Measurements from ENCODE around the gene PTPRN2. TPM values are rescaled to one million over a fixed set of nuclear protein-coding genes. Genes with fewer than 3 reads are reported as not detected.

PTPRN2 gene
- total RNA-seq, 2 experiments from 2014 or later, result 0.70 TPM; not detected in 1

DNA sequence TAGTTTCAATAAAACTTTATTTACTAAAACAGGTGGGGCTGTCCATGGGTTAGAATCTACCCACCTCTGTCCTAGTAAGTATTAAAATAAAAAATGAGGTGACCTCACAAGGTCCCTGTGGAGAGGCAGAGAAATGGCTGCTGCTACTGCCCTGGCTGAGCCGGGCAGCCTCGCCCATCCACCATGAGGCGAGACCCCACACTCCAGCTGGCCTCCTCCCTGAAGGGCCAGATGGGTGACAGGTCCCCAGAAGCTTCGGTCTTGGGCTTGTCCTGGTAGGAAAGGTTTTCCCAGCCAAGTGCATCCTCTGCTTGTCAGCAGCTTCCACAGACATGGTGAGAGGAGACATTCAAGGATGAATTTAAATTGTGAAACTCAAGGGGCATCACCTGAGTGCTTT lies 565.8 kb downstream of the PTPRN2 start:
- no peak overlapping the region for H3K4me2 ChIP-seq (ENCODE audit: low read length)
- no peaks in the 10 kb centered on the region for H3K9me2 ChIP-seq (ENCODE audit: insufficient read depth, low read length)
- no peaks in the 10 kb centered on the region for H3K36me3 ChIP-seq (ENCODE audit: insufficient read depth, low read length)
- no peak for TF ChIP-seq EZH2phosphoT487 (IDR thresholded peaks at IDR 0.05; ENCODE audit: borderline replicate concordance, low read depth, low read length)
- TF ChIP-seq, protein P1, sequence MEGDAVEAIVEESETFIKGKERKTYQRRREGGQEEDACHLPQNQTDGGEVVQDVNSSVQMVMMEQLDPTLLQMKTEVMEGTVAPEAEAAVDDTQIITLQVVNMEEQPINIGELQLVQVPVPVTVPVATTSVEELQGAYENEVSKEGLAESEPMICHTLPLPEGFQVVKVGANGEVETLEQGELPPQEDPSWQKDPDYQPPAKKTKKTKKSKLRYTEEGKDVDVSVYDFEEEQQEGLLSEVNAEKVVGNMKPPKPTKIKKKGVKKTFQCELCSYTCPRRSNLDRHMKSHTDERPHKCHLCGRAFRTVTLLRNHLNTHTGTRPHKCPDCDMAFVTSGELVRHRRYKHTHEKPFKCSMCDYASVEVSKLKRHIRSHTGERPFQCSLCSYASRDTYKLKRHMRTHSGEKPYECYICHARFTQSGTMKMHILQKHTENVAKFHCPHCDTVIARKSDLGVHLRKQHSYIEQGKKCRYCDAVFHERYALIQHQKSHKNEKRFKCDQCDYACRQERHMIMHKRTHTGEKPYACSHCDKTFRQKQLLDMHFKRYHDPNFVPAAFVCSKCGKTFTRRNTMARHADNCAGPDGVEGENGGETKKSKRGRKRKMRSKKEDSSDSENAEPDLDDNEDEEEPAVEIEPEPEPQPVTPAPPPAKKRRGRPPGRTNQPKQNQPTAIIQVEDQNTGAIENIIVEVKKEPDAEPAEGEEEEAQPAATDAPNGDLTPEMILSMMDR (conservative IDR thresholded peaks at IDR 0.05; ENCODE audit: low read length), result no peak
- H3K27ac ChIP-seq (ENCODE audit: low read depth, low read length, poor library complexity, severe bottlenecking), result no peak overlapping the region
- CTCF ChIA-PET (ENCODE audit: unreplicated experiment), result no interaction called here
- no peak for DNase-seq (ENCODE audit: low spot score)
- POLR2A ChIA-PET, result interaction anchor here (0.6 kb wide), 1 partner anchor 156 kb away, joined by 3 read pairs; no protein-coding TSS in a partner anchor
- intact Hi-C loops (cut with micrococcal nuclease; ENCODE audit: unreplicated experiment), result no loop called here
- H3K4me3 ChIP-seq (ENCODE audit: low read depth, low read length, poor library complexity, severe bottlenecking), result no peak overlapping the region
- no TSS peak for BruUV-seq (replicated peaks)
- H3K9me3 ChIP-seq (ENCODE audit: low read length), result no peaks in the 10 kb centered on the region
- H3K4me1 ChIP-seq (ENCODE audit: insufficient read depth, low read length, poor library complexity, severe bottlenecking), result no peaks in the 10 kb centered on the region
- H3K79me2 ChIP-seq (ENCODE audit: insufficient read depth, low read depth, low read length), result no peaks in the 10 kb centered on the region
- no peak overlapping the region for H2AFZ ChIP-seq (ENCODE audit: low read length)
- H4K20me1 ChIP-seq (ENCODE audit: insufficient read depth, low read length), result no peaks in the 10 kb centered on the region

DNA sequence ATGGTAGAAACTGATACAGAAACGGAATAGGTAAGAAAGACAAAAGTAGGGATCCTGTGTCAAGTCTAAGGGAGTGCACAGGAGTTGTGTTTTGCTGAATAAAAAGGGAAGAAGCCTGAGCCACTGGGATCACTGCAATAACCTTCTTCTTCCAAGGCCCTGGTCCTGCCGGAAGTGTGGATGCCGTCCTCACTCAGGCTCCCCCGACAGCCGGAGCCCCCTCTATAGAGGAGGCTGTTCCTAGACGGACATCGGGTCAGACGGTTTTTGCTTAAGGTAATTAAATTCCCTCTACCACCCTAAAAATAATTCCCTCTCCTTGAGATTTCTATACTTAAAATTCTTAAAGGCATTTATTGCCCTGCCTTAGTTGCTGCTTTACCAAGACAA lies 566.9 kb downstream of the PTPRN2 start:
- no peak for DNase-seq (ENCODE audit: low spot score)
- H2AFZ ChIP-seq (ENCODE audit: low read length), result no peak overlapping the region
- no peaks in the 10 kb centered on the region for H3K36me3 ChIP-seq (ENCODE audit: insufficient read depth, low read length)
- no peaks in the 10 kb centered on the region for H4K20me1 ChIP-seq (ENCODE audit: insufficient read depth, low read length)
- H3K9me3 ChIP-seq (ENCODE audit: low read length), result no peaks in the 10 kb centered on the region
- intact Hi-C loops (cut with micrococcal nuclease; ENCODE audit: unreplicated experiment), result no loop called here
- POLR2A ChIA-PET, result no interaction called here
- no peaks in the 10 kb centered on the region for H3K9me2 ChIP-seq (ENCODE audit: insufficient read depth, low read length)
- CTCF ChIA-PET (ENCODE audit: unreplicated experiment), result no interaction called here
- no peaks in the 10 kb centered on the region for H3K79me2 ChIP-seq (ENCODE audit: insufficient read depth, low read depth, low read length)
- no peak overlapping the region for H3K4me3 ChIP-seq (ENCODE audit: low read depth, low read length, poor library complexity, severe bottlenecking)
- no peak overlapping the region for H3K27ac ChIP-seq (ENCODE audit: low read depth, low read length, poor library complexity, severe bottlenecking)
- BruUV-seq (replicated peaks), result no TSS peak
- H3K4me1 ChIP-seq (ENCODE audit: insufficient read depth, low read length, poor library complexity, severe bottlenecking), result no peaks in the 10 kb centered on the region
- no peak overlapping the region for H3K4me2 ChIP-seq (ENCODE audit: low read length)
- TF ChIP-seq, protein P1 (conservative IDR thresholded peaks at IDR 0.05; ENCODE audit: low read length), result no peak
- no peak for TF ChIP-seq EZH2phosphoT487 (IDR thresholded peaks at IDR 0.05; ENCODE audit: borderline replicate concordance, low read depth, low read length)

DNA sequence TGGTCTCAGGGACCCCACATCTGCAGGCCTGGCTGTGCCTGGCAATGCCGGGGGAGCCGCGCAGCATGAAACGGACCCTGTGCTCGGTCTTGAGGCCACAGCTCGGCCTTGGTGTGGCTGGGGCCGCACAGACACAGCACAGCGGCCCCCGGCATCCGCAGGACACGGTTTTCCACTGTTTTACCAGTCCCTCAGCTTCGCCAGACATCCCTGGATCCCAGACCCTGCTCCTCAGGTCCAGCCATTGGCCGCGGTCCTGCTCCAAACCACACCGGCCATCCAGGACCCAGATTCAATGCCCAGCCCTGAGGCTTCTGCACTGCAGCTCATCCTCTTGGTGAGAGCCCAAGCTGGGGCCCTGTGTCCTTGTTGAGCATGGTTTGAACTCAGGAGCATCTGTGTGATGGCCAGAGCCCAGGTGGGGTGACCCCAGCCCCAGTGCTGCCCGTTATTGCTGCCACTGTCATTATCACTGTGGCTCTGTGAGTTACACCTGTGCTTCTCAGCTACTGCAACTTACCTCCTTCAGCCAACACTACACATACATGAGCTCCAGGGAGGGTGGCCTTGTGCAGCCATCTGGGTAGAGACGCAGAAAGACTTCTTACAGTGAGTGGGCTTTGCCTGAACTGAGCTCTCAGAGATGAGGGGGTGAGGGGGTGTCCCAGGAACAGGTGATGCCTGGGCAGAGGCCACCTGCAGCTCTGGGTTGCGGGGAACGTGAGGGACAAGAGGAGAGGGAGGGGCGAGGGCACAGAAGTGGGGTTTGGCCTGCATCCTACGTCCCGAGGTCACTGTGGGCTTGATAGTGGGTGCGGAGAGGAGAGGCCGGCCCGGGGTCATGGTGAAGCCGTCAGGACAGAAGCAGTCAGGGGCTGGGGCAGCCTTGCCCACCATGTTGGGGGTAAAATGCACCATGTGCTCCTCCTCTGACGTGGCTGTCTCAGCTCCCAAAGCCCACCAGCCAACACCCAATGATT lies 567.6 kb downstream of the PTPRN2 start:
- Histone ChIP-seq H3K36me3 (ENCODE audit: insufficient read depth, low read length) (no peaks in the 10 kb centered on the region), H3K4me1 (ENCODE audit: insufficient read depth, low read length, poor library complexity, severe bottlenecking) (no peaks in the 10 kb centered on the region), H3K9me3 (ENCODE audit: low read length) (no peaks in the 10 kb centered on the region), H4K20me1 (ENCODE audit: insufficient read depth, low read length) (no peaks in the 10 kb centered on the region), H3K27ac (ENCODE audit: low read depth, low read length, poor library complexity, severe bottlenecking) (no peak overlapping the region), H3K9me2 (ENCODE audit: insufficient read depth, low read length) (no peaks in the 10 kb centered on the region), H2AFZ (ENCODE audit: low read length) (no peak overlapping the region), H3K4me3 (ENCODE audit: low read depth, low read length, poor library complexity, severe bottlenecking) (no peak overlapping the region), H3K4me2 (ENCODE audit: low read length) (no peak overlapping the region), H3K79me2 (ENCODE audit: insufficient read depth, low read depth, low read length) (no peaks in the 10 kb centered on the region)
- CTCF ChIA-PET (ENCODE audit: unreplicated experiment), result no interaction called here
- no TSS peak for BruUV-seq (replicated peaks)
- POLR2A ChIA-PET, result no interaction called here
- intact Hi-C loops (cut with micrococcal nuclease; ENCODE audit: unreplicated experiment), result no loop called here
- no peak for TF ChIP-seq EZH2phosphoT487 (IDR thresholded peaks at IDR 0.05; ENCODE audit: borderline replicate concordance, low read depth, low read length)
- TF ChIP-seq, protein P1 (conservative IDR thresholded peaks at IDR 0.05; ENCODE audit: low read length), result no peak
- DNase-seq (ENCODE audit: low spot score), result no peak

Measured in OCI-LY7 (cell line).